HCT116 (cell line): ENCODE data around the gene SPSB1. TPM values are rescaled to one million over a fixed set of nuclear protein-coding genes. Genes with fewer than 3 reads are reported as not detected.
A peak's percentile ranks its signal among the peaks of the same experiment; 100 is the strongest.

Source experiments
- CTCF ChIP-seq, 3 experiments: fragments of 200-600 bp in 1 of 3; sonication (generic) in 1 of 3; IDR thresholded peaks in 2 of 3; conservative IDR thresholded peaks in 1 of 3; 2 replicates each; pipeline ENCODE4 v1.5.1; 2012 to 2017; ENCODE audit warnings: low read depth in 2 of 3, low read length in 2 of 3, antibody characterized with exemption in 1 of 3, borderline replicate concordance in 1 of 3, control low read depth in 1 of 3, mild to moderate bottlenecking in 1 of 3, mixed read lengths in 1 of 3, mixed run types in 1 of 3, moderate library complexity in 1 of 3; ENCODE audit not compliant: insufficient read depth in 1 of 3
- FOSL1 ChIP-seq: IDR thresholded peaks from 2 replicates; pipeline ENCODE4 v1.6.1; 2012; ENCODE audit warnings: low read depth
- JUND ChIP-seq: IDR thresholded peaks from 2 replicates; pipeline ENCODE4 v1.6.1; 2012
- POLR2A ChIP-seq: IDR thresholded peaks from 2 replicates; pipeline ENCODE4 v1.7.0; 2011; ENCODE audit warnings: borderline replicate concordance; ENCODE audit not compliant: insufficient read depth, insufficient read length; ENCODE audit errors: extremely low read depth
- RAD21 ChIP-seq: IDR thresholded peaks from 2 replicates; pipeline ENCODE4 v1.6.1; 2012; ENCODE audit warnings: low read depth, mild to moderate bottlenecking
- REST ChIP-seq: IDR thresholded peaks from 2 replicates; pipeline ENCODE4 v1.6.1; 2012; ENCODE audit warnings: low read depth
- YY1 ChIP-seq: IDR thresholded peaks from 2 replicates; pipeline ENCODE4 v1.6.1; 2011; ENCODE audit warnings: low read length, low read depth, moderate library complexity, mild to moderate bottlenecking; ENCODE audit not compliant: insufficient replicate concordance; ENCODE audit errors: extremely low read depth
- total RNA-seq: library from RNA; stranded (reverse); gene quantifications from one replicate; pipeline ENCODE4 v1.2.1, GENCODE V29; 2021; ENCODE audit not compliant: unreplicated experiment

The SPSB1 gene
- total RNA-seq, 1 experiment from 2014 or later = 10.8 TPM

GRCh38 chr1:9289090-9289534, 3.6 kb upstream of the SPSB1 start (continued):
- TF ChIP-seq YY1 (no peak), POLR2A (no peak), JUND (no peak), RAD21 (peak; percentile 97), REST (no peak), CTCF (IDR thresholded peaks at IDR 0.05 in 2 of 3, conservative IDR thresholded peaks at IDR 0.05 in 1 of 3; ENCODE audit: borderline replicate concordance in 1 of 3, insufficient read depth in 1 of 3, low read depth in 2 of 3, low read length in 2 of 3) (peak; percentile 88 to 96 (median 96)), FOSL1 (0 out of 2 replicates have a peak, but pooled peaks have one; percentile 18)
